Heart left ventricle (tissue), 13 donors: Measurements from ENCODE around the gene ENAM.

Source experiments
- CTCF ChIP-seq, 12 donors: fragments of 200-600 bp; sonication (generic) in 4 of 12; IDR thresholded peaks; one replicate each; pipeline versions ENCODE4 v1.5.0 to v1.8.0; 2018 to 2022; ENCODE audit warnings: antibody characterized with exemption in 12 of 12, mild to moderate bottlenecking in 5 of 12
- POLR2A ChIP-seq, 2 donors: fragments of 450-650 bp; IDR thresholded peaks; one replicate each; pipeline ENCODE4 v1.6.1; 2017; ENCODE audit warnings: antibody characterized with exemption in 2 of 2, mild to moderate bottlenecking in 2 of 2, moderate library complexity in 2 of 2
- donor health status: ischemic (EF 13 %, LVEDD 7.1; RV severe dilation, severe dysfunction).
- donor health status: DM: no; HTN: yes; CAD: no.
- donor health status: DM: no; HTN: no; CAD: no.
- donor health status: ischemic (EF 25% LVEDD 6.9; RV normal size, moderate dysfunction).
- donor health status: ischemic (EF 25% LVEDD 5.7; RV mildly dilated, moderate dysfunction).
- donor health status: ischemic (EF 35%, LVEDD 5.7; RV mildly dilated, moderate dysfunction).
- donor health status: nonischemic (EF 11% LVEDD 7.7; RV severe dilation, severe dysfunction).
- donor health status: DM: yes; HTN: yes; CAD: no.
- donor health status: PGD.
- donor health status: ischemic (EF 29% LVEDD 5.4; RV normal size, mild dysfunction).
- donor health status: nonischemic (EF 23%, LVEDD 6.1; RV moderate dilation, normal function).

- TF ChIP-seq POLR2A (IDR thresholded peaks at IDR 0.05) (no peak), CTCF (IDR thresholded peaks at IDR 0.05) (no peak)
Measured at GRCh38 chr4:70627620-70628019, 924 bp upstream of the ENAM start.
